ENCODE measurements around the gene UNK.

DNA sequence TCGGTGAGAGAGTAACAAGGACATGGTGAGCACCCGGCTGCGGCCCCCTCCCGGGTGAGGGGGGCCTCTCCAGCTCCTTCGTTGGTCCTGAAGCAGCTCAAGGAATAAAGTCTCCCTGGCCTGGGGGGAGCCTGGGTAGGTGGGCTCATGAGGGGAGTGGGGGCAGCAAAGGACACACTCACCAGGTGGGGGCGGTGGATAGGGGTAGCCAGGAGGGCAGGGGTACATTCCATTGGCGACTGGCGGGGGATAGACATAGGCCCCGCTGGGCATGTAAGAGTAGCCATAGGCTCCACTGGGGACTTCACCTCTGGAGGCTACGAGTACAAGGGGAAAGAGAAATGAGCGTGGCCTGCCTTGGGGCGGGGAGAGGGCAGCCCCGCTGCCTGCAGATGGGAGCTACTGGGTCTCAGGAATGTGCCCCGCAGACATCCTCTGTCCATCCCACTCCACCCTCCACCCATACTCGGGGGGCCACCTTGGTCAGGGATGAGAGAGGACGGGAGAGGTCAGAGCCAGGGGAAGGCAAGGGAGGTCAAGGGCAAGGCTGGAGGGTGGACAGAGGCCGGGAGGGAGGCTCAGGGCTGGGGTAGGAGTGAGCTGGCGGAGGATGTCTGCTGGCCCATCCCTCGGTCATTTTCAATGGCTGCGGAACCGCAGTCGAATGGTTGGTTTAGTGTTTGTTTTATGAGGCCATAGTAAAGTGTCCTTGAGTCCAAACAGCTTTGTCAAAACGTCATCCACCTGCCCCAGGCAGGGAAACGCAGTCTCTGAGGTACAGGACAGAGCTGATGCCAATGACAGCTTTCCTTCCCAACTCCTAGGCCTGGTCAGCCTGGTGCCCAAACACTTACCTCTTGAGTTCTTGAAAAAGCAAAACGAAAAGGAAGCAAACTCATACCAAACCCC is 63.3 kb downstream of the UNK start:
- TF ChIP-seq, protein P1, sequence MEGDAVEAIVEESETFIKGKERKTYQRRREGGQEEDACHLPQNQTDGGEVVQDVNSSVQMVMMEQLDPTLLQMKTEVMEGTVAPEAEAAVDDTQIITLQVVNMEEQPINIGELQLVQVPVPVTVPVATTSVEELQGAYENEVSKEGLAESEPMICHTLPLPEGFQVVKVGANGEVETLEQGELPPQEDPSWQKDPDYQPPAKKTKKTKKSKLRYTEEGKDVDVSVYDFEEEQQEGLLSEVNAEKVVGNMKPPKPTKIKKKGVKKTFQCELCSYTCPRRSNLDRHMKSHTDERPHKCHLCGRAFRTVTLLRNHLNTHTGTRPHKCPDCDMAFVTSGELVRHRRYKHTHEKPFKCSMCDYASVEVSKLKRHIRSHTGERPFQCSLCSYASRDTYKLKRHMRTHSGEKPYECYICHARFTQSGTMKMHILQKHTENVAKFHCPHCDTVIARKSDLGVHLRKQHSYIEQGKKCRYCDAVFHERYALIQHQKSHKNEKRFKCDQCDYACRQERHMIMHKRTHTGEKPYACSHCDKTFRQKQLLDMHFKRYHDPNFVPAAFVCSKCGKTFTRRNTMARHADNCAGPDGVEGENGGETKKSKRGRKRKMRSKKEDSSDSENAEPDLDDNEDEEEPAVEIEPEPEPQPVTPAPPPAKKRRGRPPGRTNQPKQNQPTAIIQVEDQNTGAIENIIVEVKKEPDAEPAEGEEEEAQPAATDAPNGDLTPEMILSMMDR (conservative IDR thresholded peaks at IDR 0.05 in 1 of 2, IDR thresholded peaks at IDR 0.05 in 1 of 2; ENCODE audit: low read depth in 1 of 2, low read length in 2 of 2), result no peak
- TF ChIP-seq EZH2 (IDR thresholded peaks at IDR 0.05; ENCODE audit: low read length, missing control alignments), result no peak
